ENCODE measurements around the gene TRDN. TPM values are rescaled to one million over a fixed set of nuclear protein-coding genes. Genes with fewer than 3 reads are reported as not detected.

TRDN gene
- total and polyA plus RNA-seq, 2 donors from 2014 or later = 0.19 TPM; not detected in 1

GRCh38 chr6:123546537-123546936, 90.2 kb downstream of the TRDN start:
- no peaks in the 10 kb centered on the region for H3K4me1 ChIP-seq (ENCODE audit: control insufficient read depth in 2 of 3, insufficient read depth in 2 of 3, low read depth in 1 of 3, low read length in 3 of 3)
- no peak overlapping the region for H3K27ac ChIP-seq (ENCODE audit: low read depth in 2 of 2, low read length in 2 of 2)
- DNase-seq (no peak), FAIRE-seq (no peak)
- H3K36me3 ChIP-seq (ENCODE audit: control insufficient read depth in 2 of 3, insufficient read depth in 3 of 3, low read length in 3 of 3) = no peaks in the 10 kb centered on the region
- no peak overlapping the region for H3K9ac ChIP-seq (ENCODE audit: low read length in 3 of 3)
- no peak overlapping the region for H3K4me3 ChIP-seq (ENCODE audit: low read length in 3 of 3)
- intact Hi-C loops (cut with DNase I) = no loop called here
- no peak for TF ChIP-seq CTCF (IDR thresholded peaks at IDR 0.05; ENCODE audit: borderline replicate concordance, extremely low read depth, insufficient read depth)
- H3K9me3 ChIP-seq (ENCODE audit: control insufficient read depth in 2 of 3, insufficient read depth in 1 of 3, low read length in 3 of 3) = no peaks in the 10 kb centered on the region
- no peaks in the 10 kb centered on the region for H3K27me3 ChIP-seq (ENCODE audit: control insufficient read depth, insufficient read depth, low read length)

DNA sequence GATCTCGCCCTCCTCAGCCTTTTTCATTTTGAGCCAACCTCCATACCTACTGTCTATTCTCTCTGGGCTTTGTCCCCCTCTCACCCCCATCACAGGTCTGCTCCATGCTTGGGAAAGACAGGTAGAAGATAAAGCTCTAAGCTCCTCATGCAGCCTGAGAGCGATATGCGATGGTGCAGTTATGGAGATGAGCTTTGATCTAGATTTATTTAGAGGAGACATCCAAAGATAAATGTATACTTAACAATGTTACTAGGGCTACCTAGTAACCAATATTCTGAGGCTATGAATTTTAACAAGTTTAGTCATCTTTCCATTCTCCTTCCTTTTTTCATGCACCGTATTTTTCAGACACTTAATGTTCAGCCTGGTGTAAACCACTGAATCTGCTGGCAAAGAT, 95.3 kb downstream of the TRDN start:
- Histone ChIP-seq H3K27me3 (ENCODE audit: control insufficient read depth, insufficient read depth, low read length) (no peaks in the 10 kb centered on the region), H3K36me3 (ENCODE audit: control insufficient read depth in 2 of 3, insufficient read depth in 3 of 3, low read length in 3 of 3) (no peaks in the 10 kb centered on the region), H3K27ac (ENCODE audit: low read depth in 2 of 2, low read length in 2 of 2) (no peak overlapping the region), H3K9ac (ENCODE audit: low read length in 3 of 3) (no peak overlapping the region), H3K9me3 (ENCODE audit: control insufficient read depth in 2 of 3, insufficient read depth in 1 of 3, low read length in 3 of 3) (no peaks in the 10 kb centered on the region), H3K4me1 (ENCODE audit: control insufficient read depth in 2 of 3, insufficient read depth in 2 of 3, low read depth in 1 of 3, low read length in 3 of 3) (no peaks in the 10 kb centered on the region), H3K4me3 (ENCODE audit: low read length in 3 of 3) (no peak overlapping the region)
- DNase-seq (no peak), FAIRE-seq (no peak)
- intact Hi-C loops (cut with DNase I) = no loop called here
- no peak for TF ChIP-seq CTCF (IDR thresholded peaks at IDR 0.05; ENCODE audit: borderline replicate concordance, extremely low read depth, insufficient read depth)

DNA sequence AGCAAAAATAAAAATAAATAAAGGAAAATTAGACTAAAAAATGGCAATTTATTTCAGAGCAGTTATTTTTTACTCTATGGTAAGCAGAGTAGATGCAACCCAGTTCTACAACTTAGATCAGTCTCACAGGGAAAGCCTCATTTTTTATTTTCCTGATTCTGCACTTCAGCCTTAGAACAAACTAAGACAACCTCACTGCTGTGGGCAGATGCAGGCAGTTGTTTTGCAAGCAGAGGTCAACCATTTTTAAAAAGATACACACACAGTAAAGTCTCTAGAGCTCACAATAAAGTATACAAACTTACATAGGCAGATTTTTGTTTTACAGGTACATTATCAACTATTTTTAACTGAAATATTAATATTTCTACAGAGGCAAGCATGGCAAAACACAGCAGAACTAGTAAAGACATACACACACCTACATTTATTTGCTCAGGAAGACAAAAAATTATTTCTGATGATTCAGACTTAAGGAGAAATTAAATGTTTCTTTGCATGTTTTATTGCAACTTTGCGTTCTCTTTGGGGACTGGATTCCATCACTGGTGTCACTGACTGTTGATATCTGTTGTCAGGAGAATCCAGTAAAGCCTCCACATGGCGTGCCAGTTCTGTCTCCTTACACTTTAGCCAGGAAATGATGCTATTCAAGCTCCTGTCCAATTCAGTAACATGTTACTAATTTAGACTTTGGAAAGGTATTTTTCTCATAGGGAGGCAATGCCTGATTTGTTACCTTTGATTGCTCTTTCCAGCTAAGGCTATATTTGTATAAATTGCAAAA, 102.7 kb downstream of the TRDN start:
- no peak for TF ChIP-seq CTCF (IDR thresholded peaks at IDR 0.05; ENCODE audit: borderline replicate concordance, extremely low read depth, insufficient read depth)
- H3K4me3 ChIP-seq (ENCODE audit: low read length in 3 of 3) = no peak overlapping the region
- H3K9me3 ChIP-seq (ENCODE audit: control insufficient read depth in 2 of 3, insufficient read depth in 1 of 3, low read length in 3 of 3) = no peaks in the 10 kb centered on the region
- H3K9ac ChIP-seq (ENCODE audit: low read length in 3 of 3) = no peak overlapping the region
- H3K36me3 ChIP-seq (ENCODE audit: control insufficient read depth in 2 of 3, insufficient read depth in 3 of 3, low read length in 3 of 3) = no peaks in the 10 kb centered on the region
- no peak for DNase-seq
- intact Hi-C loops (cut with DNase I) = no loop called here
- no peak for FAIRE-seq
- H3K27me3 ChIP-seq (ENCODE audit: control insufficient read depth, insufficient read depth, low read length) = no peaks in the 10 kb centered on the region
- H3K4me1 ChIP-seq (ENCODE audit: control insufficient read depth in 2 of 3, insufficient read depth in 2 of 3, low read depth in 1 of 3, low read length in 3 of 3) = no peaks in the 10 kb centered on the region
- H3K27ac ChIP-seq (ENCODE audit: low read depth in 2 of 2, low read length in 2 of 2) = no peak overlapping the region
